Astrocyte (in vitro differentiated cells and primary cell): ENCODE measurements around the gene SNAP47. TPM values are rescaled to one million over a fixed set of nuclear protein-coding genes. Genes with fewer than 3 reads are reported as not detected.
A peak's percentile ranks its signal among the peaks of the same experiment; 100 is the strongest.

Source experiments
- DNase-seq: peaks from one replicate; pipeline ENCODE4 v3.0.0-alpha.2; 2010; ENCODE audit warnings: low read depth
- FAIRE-seq: peaks from 2 replicates; lab custom pipeline; 2011; peaks lifted over from hg19 to GRCh38; lab: Jason Lieb, UNC
- H2AFZ ChIP-seq: 2 replicates; pipeline ENCODE4 v1.6.0; 2012; ENCODE audit warnings: low read depth, low read length, inconsistent platforms
- H3K27ac ChIP-seq: 2 replicates; pipeline ENCODE4 v1.5.1; 2011; ENCODE audit warnings: low read depth, low read length, inconsistent platforms
- H3K27me3 ChIP-seq: 2 replicates; pipeline ENCODE4 v1.6.0; 2011; ENCODE audit warnings: low read length, inconsistent platforms; ENCODE audit not compliant: insufficient read depth
- H3K36me3 ChIP-seq: 2 replicates; pipeline ENCODE4 v1.5.1; 2011; ENCODE audit warnings: low read length, inconsistent platforms; ENCODE audit not compliant: insufficient read depth
- H3K4me1 ChIP-seq: 2 replicates; pipeline ENCODE4 v1.5.1; 2011; ENCODE audit warnings: low read length, inconsistent platforms; ENCODE audit not compliant: insufficient read depth
- H3K4me2 ChIP-seq: 2 replicates; pipeline ENCODE4 v1.6.0; 2012; ENCODE audit warnings: low read length, inconsistent platforms
- H3K4me3 ChIP-seq: 2 replicates; pipeline ENCODE4 v1.5.1; 2011; ENCODE audit warnings: low read depth, mild to moderate bottlenecking, low read length, inconsistent platforms; ENCODE audit not compliant: insufficient read depth
- H3K79me2 ChIP-seq: 2 replicates; pipeline ENCODE4 v1.6.0; 2012; ENCODE audit warnings: mild to moderate bottlenecking, low read length, inconsistent platforms; ENCODE audit not compliant: insufficient read depth
- H3K9ac ChIP-seq: 2 replicates; pipeline ENCODE4 v1.6.0; 2012; ENCODE audit warnings: mild to moderate bottlenecking, low read length, inconsistent platforms
- H3K9me3 ChIP-seq: 2 replicates; pipeline ENCODE4 v1.5.1; 2012; ENCODE audit warnings: low read depth, mild to moderate bottlenecking, low read length, inconsistent platforms; ENCODE audit not compliant: insufficient read depth
- H4K20me1 ChIP-seq: 2 replicates; pipeline ENCODE4 v1.6.0; 2012; ENCODE audit warnings: low read length, inconsistent platforms; ENCODE audit not compliant: insufficient read depth
- H3K27ac Mint-ChIP-seq: one replicate; pipeline ENCODE4 v1.8.0; 2021; ENCODE audit warnings: mild to moderate bottlenecking, mixed read lengths; ENCODE audit not compliant: unreplicated experiment
- H3K27me3 Mint-ChIP-seq: one replicate; pipeline ENCODE4 v1.8.0; 2021; ENCODE audit warnings: low read depth, mixed read lengths; ENCODE audit not compliant: unreplicated experiment
- H3K36me3 Mint-ChIP-seq: one replicate; pipeline ENCODE4 v1.8.0; 2021; ENCODE audit warnings: low read depth, mixed read lengths; ENCODE audit not compliant: unreplicated experiment
- H3K4me1 Mint-ChIP-seq: one replicate; pipeline ENCODE4 v1.8.0; 2021; ENCODE audit warnings: low read depth, mixed read lengths; ENCODE audit not compliant: unreplicated experiment
- H3K4me3 Mint-ChIP-seq: one replicate; pipeline ENCODE4 v1.8.0; 2021; ENCODE audit warnings: mild to moderate bottlenecking, moderate library complexity, mixed read lengths; ENCODE audit not compliant: unreplicated experiment
- H3K9me3 Mint-ChIP-seq: one replicate; pipeline ENCODE4 v1.8.0; 2021; ENCODE audit warnings: mild to moderate bottlenecking, mixed read lengths; ENCODE audit not compliant: unreplicated experiment
- EZH2 ChIP-seq: IDR thresholded peaks from 2 replicates; pipeline ENCODE4 v1.6.1; 2012; ENCODE audit warnings: mild to moderate bottlenecking, low read length, inconsistent platforms; ENCODE audit not compliant: insufficient read depth
- total RNA-seq: library from RNA; stranded (reverse); gene quantifications from 2 replicates; pipeline ENCODE4 v1.2.1, GENCODE V29; 2021
- TF ChIP-seq, protein P1 (sequence below): IDR thresholded peaks from 2 replicates; pipeline ENCODE4 v1.5.1; 2011; ENCODE audit warnings: low read depth, mild to moderate bottlenecking, inconsistent platforms, low read length, moderate library complexity; ENCODE audit not compliant: insufficient read depth

SNAP47 gene
- total RNA-seq, 1 donor from 2014 or later, result 31.9 TPM

DNA sequence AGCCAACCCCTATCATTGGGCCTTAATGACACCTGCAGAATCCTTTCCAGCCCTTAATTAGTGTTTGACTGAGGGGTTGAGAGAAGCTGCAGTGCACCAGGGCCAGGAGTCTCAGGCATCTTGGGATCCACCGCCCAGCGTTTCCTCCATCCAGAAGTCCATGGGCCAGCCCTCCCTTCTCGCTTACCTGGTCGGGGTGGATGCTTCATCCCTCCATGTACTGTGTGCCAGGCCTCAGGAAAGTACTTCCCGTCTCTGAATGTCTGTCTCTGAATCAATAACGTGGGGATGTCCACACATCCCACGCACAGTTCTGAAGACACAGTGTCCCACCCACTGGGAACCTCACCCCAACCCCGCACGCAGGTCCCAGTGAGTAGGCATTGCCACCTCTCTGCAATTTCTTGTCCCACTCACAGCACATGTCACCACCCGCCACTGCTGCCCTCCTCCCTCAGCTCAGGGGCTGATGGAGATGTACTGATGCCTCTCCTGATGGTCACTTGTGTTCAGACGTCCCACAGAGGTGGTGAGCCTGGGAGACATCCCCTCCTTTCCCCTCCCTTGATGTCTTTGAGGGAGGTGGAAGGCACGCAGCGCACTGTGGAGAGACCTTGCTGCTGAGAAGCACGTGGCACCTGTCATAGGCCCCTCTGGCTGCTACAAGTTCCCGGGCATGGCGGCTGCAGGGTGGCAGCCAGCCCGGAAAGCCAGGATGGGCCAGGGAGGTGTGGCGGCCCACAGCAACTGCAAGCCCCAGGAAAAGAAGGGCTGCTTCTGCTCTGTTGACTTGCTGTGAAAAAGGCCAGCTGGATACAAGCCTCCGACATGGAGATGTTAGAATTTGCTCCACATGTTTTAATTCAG, 50.8 kb downstream of the SNAP47 start:
- Histone ChIP-seq H4K20me1 (no peaks in the 10 kb centered on the region), H3K4me3 (no peak overlapping the region), H3K4me1 (peaks cover 15% of the 10 kb centered on the region), H3K4me2 (no peak overlapping the region), H3K9ac (no peak overlapping the region), H3K27ac (no peak overlapping the region), H3K79me2 (no peaks in the 10 kb centered on the region), H2AFZ (no peak overlapping the region), H3K36me3 (no peaks in the 10 kb centered on the region), H3K27me3 (no peaks in the 10 kb centered on the region), H3K9me3 (no peaks in the 10 kb centered on the region)
- Mint-ChIP-seq H3K4me3 (no peak overlapping the region), H3K27me3 (peaks cover 18% of the 10 kb centered on the region), H3K36me3 (peaks cover 2% of the 10 kb centered on the region), H3K27ac (no peak overlapping the region), H3K4me1 (no peaks in the 10 kb centered on the region), H3K9me3 (no peaks in the 10 kb centered on the region)
- DNase-seq (no peak), FAIRE-seq (no peak)
- TF ChIP-seq, protein P1, sequence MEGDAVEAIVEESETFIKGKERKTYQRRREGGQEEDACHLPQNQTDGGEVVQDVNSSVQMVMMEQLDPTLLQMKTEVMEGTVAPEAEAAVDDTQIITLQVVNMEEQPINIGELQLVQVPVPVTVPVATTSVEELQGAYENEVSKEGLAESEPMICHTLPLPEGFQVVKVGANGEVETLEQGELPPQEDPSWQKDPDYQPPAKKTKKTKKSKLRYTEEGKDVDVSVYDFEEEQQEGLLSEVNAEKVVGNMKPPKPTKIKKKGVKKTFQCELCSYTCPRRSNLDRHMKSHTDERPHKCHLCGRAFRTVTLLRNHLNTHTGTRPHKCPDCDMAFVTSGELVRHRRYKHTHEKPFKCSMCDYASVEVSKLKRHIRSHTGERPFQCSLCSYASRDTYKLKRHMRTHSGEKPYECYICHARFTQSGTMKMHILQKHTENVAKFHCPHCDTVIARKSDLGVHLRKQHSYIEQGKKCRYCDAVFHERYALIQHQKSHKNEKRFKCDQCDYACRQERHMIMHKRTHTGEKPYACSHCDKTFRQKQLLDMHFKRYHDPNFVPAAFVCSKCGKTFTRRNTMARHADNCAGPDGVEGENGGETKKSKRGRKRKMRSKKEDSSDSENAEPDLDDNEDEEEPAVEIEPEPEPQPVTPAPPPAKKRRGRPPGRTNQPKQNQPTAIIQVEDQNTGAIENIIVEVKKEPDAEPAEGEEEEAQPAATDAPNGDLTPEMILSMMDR, result no peak
- TF ChIP-seq EZH2, result no peak

- H3K4me3 Mint-ChIP-seq, result peak overlapping the region; percentile 74
- H3K27ac Mint-ChIP-seq, result peak overlapping the region; percentile 26
- H3K4me1 Mint-ChIP-seq, result no peaks in the 10 kb centered on the region
- Histone ChIP-seq H3K79me2 (no peaks in the 10 kb centered on the region), H3K27ac (no peak overlapping the region), H3K4me1 (peaks cover 15% of the 10 kb centered on the region), H3K36me3 (no peaks in the 10 kb centered on the region), H3K4me3 (peak overlapping the region; percentile 59), H3K9ac (peak overlapping the region; percentile 55), H4K20me1 (no peaks in the 10 kb centered on the region), H3K4me2 (peak overlapping the region; percentile 91), H3K9me3 (no peaks in the 10 kb centered on the region), H3K27me3 (no peaks in the 10 kb centered on the region), H2AFZ (peak overlapping the region; percentile 56)
- FAIRE-seq (no peak), DNase-seq (no peak)
- TF ChIP-seq EZH2, result peak; percentile 48
- TF ChIP-seq, protein P1, result no peak
- H3K36me3 Mint-ChIP-seq, result peaks cover 2% of the 10 kb centered on the region
- H3K9me3 Mint-ChIP-seq, result no peaks in the 10 kb centered on the region
- H3K27me3 Mint-ChIP-seq, result peaks cover 18% of the 10 kb centered on the region
Observed at GRCh38 chr1:227786673-227787512, 51.7 kb downstream of the SNAP47 start.
